Natural killer cell (primary cell): ENCODE measurements around the gene RAB40A. TPM values are rescaled to one million over a fixed set of nuclear protein-coding genes. Genes with fewer than 3 reads are reported as not detected.

Experiments
- ATAC-seq, 3 donors: fragments of 150-1000 bp in 2 of 3; fragments of 200-7000 bp in 1 of 3; cut with Tn5 transposase; 1 replicate in 1 of 3; 2 replicates in 2 of 3; pipeline ENCODE4 v1.10.0; 2021; ENCODE audit warnings: mild to moderate bottlenecking in 2 of 3, moderate library complexity in 2 of 3
- DNase-seq, 2 donors: peaks; one replicate each; pipeline versions ENCODE4 v3.0.0 to v3.0.0-alpha.2; 2013 to 2021; ENCODE audit warnings: mixed read lengths in 1 of 2
- H3K27ac ChIP-seq: one replicate; pipeline ENCODE4 v1.5.1; 2013; ENCODE audit warnings: mild to moderate bottlenecking, low read length
- H3K27me3 ChIP-seq: one replicate; pipeline ENCODE4 v1.6.1; 2013; ENCODE audit warnings: low read length; ENCODE audit not compliant: control insufficient read depth, insufficient read depth
- H3K36me3 ChIP-seq: one replicate; pipeline ENCODE4 v1.6.1; 2013; ENCODE audit warnings: low read length; ENCODE audit not compliant: control insufficient read depth, insufficient read depth
- H3K4me1 ChIP-seq: one replicate; pipeline ENCODE4 v1.6.1; 2013; ENCODE audit warnings: low read length; ENCODE audit not compliant: control insufficient read depth, insufficient read depth
- H3K4me3 ChIP-seq: one replicate; pipeline ENCODE4 v1.5.1; 2013; ENCODE audit warnings: low read length
- H3K9me3 ChIP-seq: one replicate; pipeline ENCODE4 v1.6.1; 2013; ENCODE audit warnings: low read length; ENCODE audit not compliant: control insufficient read depth, insufficient read depth
- H3K27ac Mint-ChIP-seq, 2 donors: one replicate each; pipeline ENCODE4 v1.8.0; 2022; ENCODE audit warnings: mild to moderate bottlenecking in 2 of 2, mixed read lengths in 2 of 2, moderate library complexity in 1 of 2
- H3K27me3 Mint-ChIP-seq, 2 donors: one replicate each; pipeline ENCODE4 v1.8.0; 2022; ENCODE audit warnings: low read depth in 2 of 2, mixed read lengths in 2 of 2
- H3K36me3 Mint-ChIP-seq: one replicate; pipeline ENCODE4 v1.8.0; 2022; ENCODE audit warnings: mixed read lengths
- H3K4me1 Mint-ChIP-seq, 2 donors: one replicate each; pipeline ENCODE4 v1.8.0; 2022; ENCODE audit warnings: mixed read lengths in 2 of 2
- H3K4me3 Mint-ChIP-seq: one replicate; pipeline ENCODE4 v1.8.0; 2022; ENCODE audit warnings: mild to moderate bottlenecking, moderate library complexity, mixed read lengths
- H3K9me3 Mint-ChIP-seq, 2 donors: one replicate each; pipeline ENCODE4 v1.8.0; 2022; ENCODE audit warnings: mixed read lengths in 2 of 2
- CTCF ChIP-seq: fragments of 200-600 bp; IDR thresholded peaks from one replicate; pipeline ENCODE4 v1.8.0; 2022; ENCODE audit warnings: antibody characterized with exemption
- WGBS: methylation state at CpG from one replicate; pipeline ENCODE4 v1.1.7; 2013; ENCODE audit warnings: missing lambda C conversion rate; ENCODE audit not compliant: insufficient coverage; 5-methylcytosine and 5-hydroxymethylcytosine counted together
- intact Hi-C: fragments of 100-400 bp; cut with micrococcal nuclease; formaldehyde crosslinking; loops from one replicate; pipeline ENCODE4 v1.14.2; 2022
- total RNA-seq, 4 donors: library from RNA; stranded (reverse); fragments of 120-200 nt in 1 of 4; gene quantifications; one replicate each; pipeline versions ENCODE4 v1.2.3 to v1.2.4, GENCODE V29; 2013 to 2022

Gene RAB40A
- total RNA-seq, 3 donors from 2014 or later (not counting 1 experiment from before 2014, with no cell fraction given): not detected

- H3K27ac Mint-ChIP-seq: no peak overlapping the region
- H3K36me3 ChIP-seq: no peaks in the 10 kb centered on the region
- no peaks in the 10 kb centered on the region for H3K9me3 Mint-ChIP-seq
- DNase-seq (no peak), ATAC-seq (no peak)
- intact Hi-C loops: no loop called here
- no peak overlapping the region for H3K4me3 Mint-ChIP-seq
- no peaks in the 10 kb centered on the region for H3K27me3 Mint-ChIP-seq
- H3K4me1 ChIP-seq: no peaks in the 10 kb centered on the region
- H3K9me3 ChIP-seq: no peaks in the 10 kb centered on the region
- H3K4me3 ChIP-seq: no peak overlapping the region
- no peak overlapping the region for H3K27ac ChIP-seq
- H3K4me1 Mint-ChIP-seq: no peaks in the 10 kb centered on the region
- no peaks in the 10 kb centered on the region for H3K36me3 Mint-ChIP-seq
- TF ChIP-seq CTCF: no peak
- no peaks in the 10 kb centered on the region for H3K27me3 ChIP-seq
- 100% methylated on average over 1 of the region's 2 CpGs for WGBS
Observed at GRCh38 chrX:103523605-103524004, 4.3 kb upstream of the RAB40A start.

- no peaks in the 10 kb centered on the region for H3K4me1 Mint-ChIP-seq
- no peak overlapping the region for H3K4me3 ChIP-seq
- DNase-seq: no peak
- WGBS: 100% methylated on average over 2 of the region's 4 CpGs
- no peaks in the 10 kb centered on the region for H3K9me3 Mint-ChIP-seq
- no peaks in the 10 kb centered on the region for H3K27me3 ChIP-seq
- no peaks in the 10 kb centered on the region for H3K9me3 ChIP-seq
- no peaks in the 10 kb centered on the region for H3K4me1 ChIP-seq
- no peaks in the 10 kb centered on the region for H3K36me3 Mint-ChIP-seq
- no peaks in the 10 kb centered on the region for H3K36me3 ChIP-seq
- H3K4me3 Mint-ChIP-seq: no peak overlapping the region
- no peak for TF ChIP-seq CTCF
- intact Hi-C loops: no loop called here
- peaks cover 0 to 5% of the 10 kb centered on the region in 2 donors for H3K27me3 Mint-ChIP-seq
- no peak for ATAC-seq
- H3K27ac ChIP-seq: no peak overlapping the region
- no peak overlapping the region for H3K27ac Mint-ChIP-seq
Observed at GRCh38 chrX:103520386-103520785, 1.1 kb upstream of the RAB40A start.

GRCh38 chrX:103518571-103518970 is 718 bp downstream of the RAB40A start:
- intact Hi-C loops: no loop called here
- no peaks in the 10 kb centered on the region for H3K9me3 ChIP-seq
- H3K4me3 ChIP-seq: no peak overlapping the region
- H3K27ac ChIP-seq: no peak overlapping the region
- H3K4me1 ChIP-seq: no peaks in the 10 kb centered on the region
- ATAC-seq: no peak
- WGBS: no CpG with 5 or more reads among the region's 2 CpGs
- no peak overlapping the region for H3K27ac Mint-ChIP-seq
- H3K4me1 Mint-ChIP-seq: no peaks in the 10 kb centered on the region
- no peaks in the 10 kb centered on the region for H3K27me3 ChIP-seq
- no peak for TF ChIP-seq CTCF
- DNase-seq: no peak
- no peaks in the 10 kb centered on the region for H3K36me3 ChIP-seq
- H3K4me3 Mint-ChIP-seq: no peak overlapping the region
- no peaks in the 10 kb centered on the region for H3K36me3 Mint-ChIP-seq
- peaks cover 0 to 11% of the 10 kb centered on the region in 2 donors for H3K27me3 Mint-ChIP-seq
- no peaks in the 10 kb centered on the region for H3K9me3 Mint-ChIP-seq

- Mint-ChIP-seq H3K9me3 (no peaks in the 10 kb centered on the region), H3K36me3 (no peaks in the 10 kb centered on the region), H3K4me3 (no peak overlapping the region), H3K27me3 (peaks cover 0 to 11% of the 10 kb centered on the region in 2 donors), H3K4me1 (no peaks in the 10 kb centered on the region), H3K27ac (no peak overlapping the region)
- no peaks in the 10 kb centered on the region for H3K27me3 ChIP-seq
- DNase-seq (no peak), ATAC-seq (no peak)
- H3K27ac ChIP-seq: no peak overlapping the region
- TF ChIP-seq CTCF: no peak
- H3K4me1 ChIP-seq: no peaks in the 10 kb centered on the region
- no peak overlapping the region for H3K4me3 ChIP-seq
- H3K36me3 ChIP-seq: no peaks in the 10 kb centered on the region
- WGBS: 0% methylated on average over 1 of the region's 2 CpGs
- intact Hi-C loops: no loop called here
- no peaks in the 10 kb centered on the region for H3K9me3 ChIP-seq
Observed at GRCh38 chrX:103517246-103517645, 2.0 kb downstream of the RAB40A start.
